H1 (cell line): Measurements from ENCODE around the gene EXOSC1. TPM values are rescaled to one million over a fixed set of nuclear protein-coding genes. Genes with fewer than 3 reads are reported as not detected.

ENCODE experiments used
- ATF3 ChIP-seq: IDR thresholded peaks from 2 replicates; pipeline ENCODE4 v1.6.1; 2011; ENCODE audit warnings: low read depth, mild to moderate bottlenecking, low read length; ENCODE audit not compliant: insufficient read depth
- BACH1 ChIP-seq: IDR thresholded peaks from 2 replicates; pipeline ENCODE4 v1.6.1; 2012; ENCODE audit warnings: low read length, improper control_type of control experiment
- CBX8 ChIP-seq: fragments of 300-800, 300-1000 bp; sonication (generic); IDR thresholded peaks from 2 replicates; pipeline ENCODE4 v1.7.1; 2016; ENCODE audit warnings: low read depth, low read length, borderline replicate concordance
- CEBPB ChIP-seq: IDR thresholded peaks from 2 replicates; pipeline ENCODE4 v1.6.1; 2012; ENCODE audit warnings: low read depth, low read length
- CHD1 ChIP-seq: IDR thresholded peaks from 2 replicates; pipeline ENCODE4 v1.6.1; 2012; ENCODE audit warnings: low read depth, low read length, improper control_type of control experiment
- CREB1 ChIP-seq: IDR thresholded peaks from 2 replicates; pipeline ENCODE4 v1.6.1; 2012; ENCODE audit warnings: inconsistent platforms
- CTBP2 ChIP-seq: IDR thresholded peaks from 2 replicates; pipeline ENCODE4 v1.7.0; 2011; ENCODE audit warnings: borderline replicate concordance, mild to moderate bottlenecking, moderate library complexity, mixed read lengths, low read length; ENCODE audit not compliant: insufficient read depth, insufficient read length
- E2F6 ChIP-seq: IDR thresholded peaks from 2 replicates; pipeline ENCODE4 v1.6.1; 2012; ENCODE audit warnings: inconsistent platforms
- EGR1 ChIP-seq: IDR thresholded peaks from 2 replicates; pipeline ENCODE4 v1.6.1; 2011; ENCODE audit warnings: low read depth, low read length, borderline replicate concordance
- EP300 ChIP-seq, 2 experiments: IDR thresholded peaks; 1 replicate in 1 of 2; 2 replicates in 1 of 2; pipeline ENCODE4 v1.6.1; 2011 to 2012; ENCODE audit warnings: low read depth in 2 of 2, low read length in 2 of 2, mild to moderate bottlenecking in 2 of 2, borderline replicate concordance in 1 of 2, inconsistent platforms in 1 of 2, moderate library complexity in 1 of 2
- EZH2 ChIP-seq: fragments of 200-600 bp; sonication (generic); IDR thresholded peaks from 2 replicates; pipeline ENCODE4 v1.7.1; 2012; ENCODE audit warnings: low read depth, mild to moderate bottlenecking, moderate library complexity, low read length, inconsistent platforms; ENCODE audit not compliant: severe bottlenecking
- FOSL1 ChIP-seq: IDR thresholded peaks from 2 replicates; pipeline ENCODE4 v1.6.1; 2011; ENCODE audit warnings: mild to moderate bottlenecking, low read depth, low read length, moderate library complexity; ENCODE audit not compliant: insufficient read depth
- GABPA ChIP-seq: IDR thresholded peaks from 2 replicates; pipeline ENCODE4 v1.6.1; 2011; ENCODE audit warnings: mild to moderate bottlenecking, low read length, moderate library complexity, borderline replicate concordance; ENCODE audit not compliant: insufficient read depth
- GTF2F1 ChIP-seq: IDR thresholded peaks from 2 replicates; pipeline ENCODE4 v1.6.1; 2012; ENCODE audit warnings: low read depth, low read length, improper control_type of control experiment, borderline replicate concordance
- HDAC6 ChIP-seq: IDR thresholded peaks from one replicate; pipeline ENCODE4 v1.7.1; 2012; ENCODE audit warnings: low read depth, mild to moderate bottlenecking, inconsistent platforms, low read length, moderate library complexity
- JUN ChIP-seq: IDR thresholded peaks from 2 replicates; pipeline ENCODE4 v1.6.1; 2011; ENCODE audit warnings: low read depth, mild to moderate bottlenecking, improper control_type of control experiment, low read length
- KDM4A ChIP-seq: IDR thresholded peaks from one replicate; pipeline ENCODE4 v1.7.1; 2012; ENCODE audit warnings: low read depth, mild to moderate bottlenecking, moderate library complexity, low read length, inconsistent platforms; ENCODE audit not compliant: severe bottlenecking
- MAFK ChIP-seq: IDR thresholded peaks from 2 replicates; pipeline ENCODE4 v1.6.1; 2012; ENCODE audit warnings: low read depth, mild to moderate bottlenecking, improper control_type of control experiment, low read length
- POLR2A ChIP-seq, 2 experiments: IDR thresholded peaks; 1 replicate in 1 of 2; 2 replicates in 1 of 2; pipeline ENCODE4 v1.6.1; 2011; ENCODE audit warnings: low read depth in 2 of 2, low read length in 2 of 2, mild to moderate bottlenecking in 2 of 2; ENCODE audit errors: control extremely low read depth in 1 of 2
- POU5F1 ChIP-seq: IDR thresholded peaks from 2 replicates; pipeline ENCODE4 v1.6.1; 2011; ENCODE audit warnings: low read depth, mild to moderate bottlenecking, low read length, moderate library complexity
- SP2 ChIP-seq: IDR thresholded peaks from 2 replicates; pipeline ENCODE4 v1.6.1; 2012; ENCODE audit warnings: mild to moderate bottlenecking, low read length, inconsistent platforms
- SP4 ChIP-seq: IDR thresholded peaks from 2 replicates; pipeline ENCODE4 v1.6.1; 2012; ENCODE audit warnings: low read length, inconsistent platforms
- SRF ChIP-seq: IDR thresholded peaks from 2 replicates; pipeline ENCODE4 v1.6.1; 2011; ENCODE audit warnings: mild to moderate bottlenecking, low read depth, low read length, moderate library complexity
- TAF1 ChIP-seq: IDR thresholded peaks from 2 replicates; pipeline ENCODE4 v1.6.1; 2011; ENCODE audit warnings: mild to moderate bottlenecking, low read depth, low read length
- polyA plus RNA-seq, 7 experiments: library from polyadenylated mRNA; depleted of rRNA in 3 of 7; stranded (reverse) in 5 of 7; unstranded in 2 of 7; fragments of >200 nt in 5 of 7; fragments of 200-250 nt in 2 of 7; gene quantifications; 1 replicate in 5 of 7; 2 replicates in 1 of 7; 4 replicates in 1 of 7; pipeline versions ENCODE4 v1.2.1 to v1.2.3, GENCODE V29; 2011 to 2013; ENCODE audit warnings: missing spikeins in 2 of 7, mixed read lengths in 2 of 7
- total RNA-seq: library from RNA; stranded (reverse); fragmentation: NEBNext Ultra II Directional; extraction: Animal tissue kit (Norgen Biotek cat#: 25700); gene quantifications from 2 replicates; pipeline ENCODE4 v1.2.1, GENCODE V29; 2021

The EXOSC1 gene
- total and polyA plus RNA-seq, 2 of the 8 experiments (the other 6 are each of a cell fraction or from before 2014, with no cell fraction given), result 52.1 to 68.1 TPM

DNA sequence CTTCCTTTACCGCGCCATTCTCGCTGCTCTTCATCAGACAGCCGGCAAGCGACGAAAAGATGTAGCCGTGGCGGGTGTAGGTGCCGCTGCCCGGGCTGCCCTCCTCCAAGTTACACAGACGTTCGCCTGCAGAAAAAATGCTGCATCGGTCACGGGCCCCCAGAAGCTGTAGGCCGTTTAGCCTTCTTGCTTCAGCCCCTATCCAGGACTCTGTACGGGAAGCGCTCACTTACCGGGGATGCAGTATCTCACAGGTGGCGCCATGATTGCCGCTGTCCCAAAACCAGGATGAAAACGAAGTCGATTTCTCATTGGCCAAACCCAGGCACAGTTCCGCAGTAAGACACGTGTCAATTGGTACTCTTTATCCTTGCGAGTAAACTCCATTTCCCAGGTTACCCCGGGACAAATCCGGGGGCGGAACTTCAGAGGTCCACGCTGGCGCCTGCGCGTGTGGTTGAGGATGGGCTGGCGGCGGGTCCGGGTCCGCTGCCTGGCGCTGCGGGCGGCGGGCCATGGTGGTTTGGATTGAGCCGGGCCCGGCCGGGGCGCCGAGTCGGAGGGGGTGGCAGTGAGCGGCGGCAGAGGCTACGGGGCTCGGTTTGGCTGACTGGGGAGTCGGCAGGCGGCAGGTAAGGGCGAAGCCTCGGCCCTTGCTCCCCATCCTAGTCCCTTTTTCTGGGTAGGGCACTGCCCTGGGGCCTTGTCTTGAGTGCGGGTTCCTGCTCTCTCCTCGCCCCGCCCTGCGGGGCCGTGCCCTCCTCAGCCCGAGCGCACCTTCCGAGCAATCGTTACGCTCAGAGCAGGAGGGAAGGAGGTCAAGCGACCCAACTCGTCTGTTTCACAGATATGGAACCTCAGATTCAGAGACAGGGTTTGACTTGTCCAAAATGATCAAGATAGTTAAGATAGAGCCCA is at the start of gene EXOSC1, which contains the start of gene ZDHHC16 (continued):
- TF ChIP-seq SP4, result no peak
- TF ChIP-seq POU5F1, result no peak
- TF ChIP-seq JUN, result no peak
- TF ChIP-seq CREB1, result peak; percentile 27
- peak; percentile 75 for TF ChIP-seq KDM4A
- TF ChIP-seq EZH2, result no peak
- no peak for TF ChIP-seq FOSL1
- TF ChIP-seq GTF2F1, result peak; percentile 33; the same call in 1 of the 2 replicates
- TF ChIP-seq SRF, result no peak
- no peak for TF ChIP-seq GABPA
- TF ChIP-seq CHD1, result no peak
- TF ChIP-seq HDAC6, result no peak
- no peak for TF ChIP-seq CEBPB
- no peak for TF ChIP-seq CBX8
- TF ChIP-seq BACH1, result no peak
- no peak for TF ChIP-seq SP2
- peak; percentile 73 for TF ChIP-seq TAF1
- no peak for TF ChIP-seq CTBP2
- TF ChIP-seq ATF3, result no peak
- TF ChIP-seq MAFK, result no peak
- no peak; the same call in 1 of the 2 replicates for TF ChIP-seq E2F6
- TF ChIP-seq EGR1, result peak; percentile 99
- TF ChIP-seq POLR2A (IDR thresholded peaks at IDR 0.05; ENCODE audit: control extremely low read depth in 1 of 2, low read depth in 2 of 2, low read length in 2 of 2), result peak; percentile 63 to 86
- no peak for TF ChIP-seq EP300 (IDR thresholded peaks at IDR 0.05; ENCODE audit: borderline replicate concordance in 1 of 2, low read depth in 2 of 2, low read length in 2 of 2)
